Measurements from ENCODE around the gene VIPR2.

Gene VIPR2

GRCh38 chr7:159158125-159158887, 13.6 kb upstream of the VIPR2 start:
- H3K27ac ChIP-seq, result no peak overlapping the region
- ChIA-PET CTCF (no interaction called here), POLR2A (ENCODE audit: low non-redundant PET) (no interaction called here)
- DNase-seq (ENCODE audit: low spot score), result no peak
- no peak for TF ChIP-seq CTCF (conservative IDR thresholded peaks at IDR 0.05; ENCODE audit: low read depth)

GRCh38 chr7:159157714-159158113, 13.0 kb upstream of the VIPR2 start:
- ChIA-PET POLR2A (ENCODE audit: low non-redundant PET) (no interaction called here), CTCF (no interaction called here)
- DNase-seq (ENCODE audit: low spot score), result no peak
- no peak for TF ChIP-seq CTCF (conservative IDR thresholded peaks at IDR 0.05; ENCODE audit: low read depth)
- H3K27ac ChIP-seq, result no peak overlapping the region

- H3K27ac ChIP-seq, result no peak overlapping the region
- no peak for DNase-seq (ENCODE audit: low spot score)
- CTCF ChIA-PET, result no interaction called here
- no peak for TF ChIP-seq CTCF (conservative IDR thresholded peaks at IDR 0.05; ENCODE audit: low read depth)
- POLR2A ChIA-PET (ENCODE audit: low non-redundant PET), result no interaction called here
Observed at GRCh38 chr7:159156436-159157245, 12.0 kb upstream of the VIPR2 start.

GRCh38 chr7:159155410-159155809, 10.7 kb upstream of the VIPR2 start:
- POLR2A ChIA-PET (ENCODE audit: low non-redundant PET), result no interaction called here
- TF ChIP-seq CTCF (conservative IDR thresholded peaks at IDR 0.05; ENCODE audit: low read depth), result no peak
- no peak for DNase-seq (ENCODE audit: low spot score)
- CTCF ChIA-PET, result no interaction called here
- H3K27ac ChIP-seq, result no peak overlapping the region

GRCh38 chr7:159154243-159154642, 9.6 kb upstream of the VIPR2 start:
- H3K27ac ChIP-seq, result no peak overlapping the region
- ChIA-PET POLR2A (ENCODE audit: low non-redundant PET) (no interaction called here), CTCF (no interaction called here)
- TF ChIP-seq CTCF (conservative IDR thresholded peaks at IDR 0.05; ENCODE audit: low read depth), result no peak
- DNase-seq (ENCODE audit: low spot score), result no peak

- CTCF ChIA-PET, result no interaction called here
- TF ChIP-seq CTCF (conservative IDR thresholded peaks at IDR 0.05; ENCODE audit: low read depth), result no peak
- DNase-seq (ENCODE audit: low spot score), result no peak
- POLR2A ChIA-PET (ENCODE audit: low non-redundant PET), result no interaction called here
- no peak overlapping the region for H3K27ac ChIP-seq
Observed at GRCh38 chr7:159153511-159153910, 8.8 kb upstream of the VIPR2 start.
